SU-DHL-6 (cell line): ENCODE data around the gene DNAI2.

ENCODE experiments used
- CTCF ChIP-seq: fragments of 200-600 bp; sonication (generic); IDR thresholded peaks from one replicate; pipeline ENCODE4 v1.5.1; 2017; ENCODE audit warnings: antibody characterized with exemption, mild to moderate bottlenecking, low read length, moderate library complexity; ENCODE audit not compliant: insufficient read depth, poor library complexity, severe bottlenecking
- EZH2phosphoT487 ChIP-seq: fragments of 200-600 bp; sonication (generic), shearing (Covaris generic); conservative IDR thresholded peaks from 2 replicates; pipeline ENCODE4 v1.6.1; 2018; ENCODE audit warnings: mild to moderate bottlenecking, antibody characterized with exemption, low read length, moderate library complexity, mixed read lengths

DNA sequence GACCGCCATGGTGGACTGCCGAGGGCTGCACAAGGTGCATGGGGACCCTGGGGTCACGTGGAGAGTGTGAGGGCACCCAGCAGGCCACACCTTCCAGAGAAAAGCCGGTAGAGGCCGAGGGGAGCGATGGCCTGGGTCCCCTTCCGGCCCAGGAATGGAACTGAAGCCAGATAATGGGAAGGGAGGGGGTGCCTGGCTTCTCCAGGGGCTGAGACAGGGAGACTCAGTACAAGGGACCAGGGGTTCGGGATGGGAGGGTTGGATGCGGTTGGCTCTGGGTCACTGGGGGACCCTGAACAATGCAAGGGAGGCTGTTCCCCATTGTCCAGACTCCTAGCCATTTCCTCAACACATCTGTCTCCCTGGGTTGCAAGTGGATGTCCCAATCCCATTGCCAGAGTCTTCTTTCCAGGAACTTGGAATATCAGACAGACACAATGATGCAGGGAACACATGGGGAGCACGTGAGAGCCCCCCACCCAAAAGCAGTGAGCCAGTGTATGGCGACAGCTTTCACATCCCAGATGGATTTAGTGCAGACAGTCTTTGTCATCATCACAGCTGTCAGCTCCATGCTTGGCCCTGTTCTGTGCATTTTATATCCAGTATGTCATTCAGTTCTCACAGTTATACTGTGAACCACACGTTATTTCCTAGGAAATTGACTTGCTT is 23.6 kb upstream of the DNAI2 start:
- no peak for TF ChIP-seq CTCF
- TF ChIP-seq EZH2phosphoT487, result no peak
